Activated CD4-positive, alpha-beta T cell treated with anti-CD3 and anti-CD28 coated beads, Interleukin-2, amount 50 U/mL, for 16 hours (primary cell): Measurements from ENCODE around the gene OLFML1.

ENCODE experiments used
- DNase-seq: peaks from one replicate; pipeline ENCODE4 v3.0.0-alpha.2; 2020

Gene OLFML1

DNA sequence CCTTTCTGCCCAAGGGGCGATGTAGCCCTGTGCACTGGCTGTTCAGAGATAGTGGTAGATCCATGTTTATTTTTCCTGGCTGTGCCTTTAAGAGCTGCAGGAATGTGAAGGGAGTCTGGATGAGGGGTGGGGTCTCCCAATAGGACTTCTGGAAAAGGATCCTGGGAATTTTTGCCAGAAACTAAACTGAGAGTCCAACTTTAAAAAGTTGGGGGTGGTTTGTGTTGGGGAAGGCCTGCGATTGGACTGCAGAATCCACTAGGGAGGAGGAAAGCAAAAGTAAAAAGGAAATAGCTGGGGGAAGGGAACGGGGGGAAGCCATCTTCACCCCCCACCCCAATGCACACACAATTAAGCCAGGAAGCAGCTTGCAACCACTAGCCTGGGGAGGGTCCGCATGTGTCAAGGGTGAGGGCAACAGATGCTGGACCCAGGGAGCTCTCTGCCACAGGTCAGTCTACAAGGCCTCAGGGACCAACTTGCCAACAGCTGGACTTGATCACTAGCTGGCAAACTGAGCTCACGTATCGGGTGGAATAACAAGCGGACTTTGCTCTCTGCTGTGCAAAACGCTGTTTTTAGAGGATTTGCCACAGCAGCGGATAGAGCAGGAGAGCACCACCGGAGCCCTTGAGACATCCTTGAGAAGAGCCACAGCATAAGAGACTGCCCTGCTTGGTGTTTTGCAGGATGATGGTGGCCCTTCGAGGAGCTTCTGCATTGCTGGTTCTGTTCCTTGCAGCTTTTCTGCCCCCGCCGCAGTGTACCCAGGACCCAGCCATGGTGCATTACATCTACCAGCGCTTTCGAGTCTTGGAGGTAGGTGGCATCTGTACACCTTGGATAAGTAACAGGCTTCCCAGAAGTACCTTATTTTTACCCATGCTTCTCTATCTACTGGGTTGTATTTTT, at the start of gene OLFML1:
Gene OLFML1, plus strand, starts transcription at position 321 of the 912 bp plus-strand sequence. Its CDS starts 370 bp downstream, at position 691.
- DNase-seq, result no peak

DNA sequence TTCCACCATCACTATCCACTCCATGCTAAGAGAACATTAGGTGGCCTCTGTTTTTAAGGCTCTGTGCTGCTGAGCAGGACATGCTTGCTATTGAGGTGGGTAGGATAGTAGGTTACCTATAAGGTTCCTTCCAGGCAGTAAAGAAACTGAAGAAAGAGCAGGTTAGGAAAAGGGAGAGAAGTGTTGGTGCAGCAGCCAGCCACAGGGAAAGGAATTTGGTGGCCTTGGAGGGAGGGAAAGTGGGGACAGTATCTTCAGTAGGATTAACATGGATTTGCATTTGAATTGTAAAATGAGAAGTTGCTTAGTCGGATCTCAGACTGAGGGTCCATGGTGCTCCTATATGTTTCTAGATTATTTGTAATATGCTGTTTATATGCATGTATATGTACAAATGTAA, 49.2 kb upstream of the OLFML1 start:
- DNase-seq, result no peak

DNA sequence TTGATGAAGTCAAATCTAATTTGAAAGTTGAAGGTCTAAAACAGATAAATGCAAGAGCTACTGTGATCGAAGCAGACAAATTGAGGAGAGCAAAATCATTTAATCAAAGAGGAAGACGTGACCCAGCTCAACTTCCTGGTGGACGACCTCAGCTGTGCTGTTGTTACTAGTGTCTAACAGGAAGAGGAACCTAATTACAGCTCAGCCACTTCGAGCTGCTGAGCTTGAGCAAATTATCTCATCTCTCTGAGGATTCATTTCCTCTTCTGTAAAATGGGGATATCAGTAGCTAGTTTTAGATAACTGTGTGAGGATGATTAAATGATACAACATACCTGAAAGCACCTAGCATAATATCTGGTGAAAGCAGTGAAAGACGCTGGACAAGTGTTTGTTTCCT, 48.6 kb upstream of the OLFML1 start:
- DNase-seq, result peak; percentile 21

DNA sequence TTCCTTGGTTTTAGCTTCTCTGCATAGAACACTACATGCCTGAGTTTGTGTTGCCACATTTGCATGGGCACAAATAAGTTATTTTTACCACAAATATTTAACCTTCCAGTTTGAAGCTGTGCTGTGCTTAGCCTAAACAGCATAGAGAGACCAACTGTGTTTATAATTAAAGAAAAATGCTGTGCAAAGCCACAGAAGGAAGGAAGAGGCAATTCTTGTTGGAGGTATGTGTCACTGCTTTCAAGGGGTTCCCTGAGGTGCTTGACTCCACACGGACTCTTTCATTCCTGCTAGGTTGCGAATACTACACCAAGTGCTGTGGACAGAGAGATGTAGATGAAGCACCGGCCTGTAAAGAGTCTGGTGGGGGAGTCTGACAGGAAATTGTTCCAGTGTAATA, 47.6 kb upstream of the OLFML1 start:
- no peak for DNase-seq

DNA sequence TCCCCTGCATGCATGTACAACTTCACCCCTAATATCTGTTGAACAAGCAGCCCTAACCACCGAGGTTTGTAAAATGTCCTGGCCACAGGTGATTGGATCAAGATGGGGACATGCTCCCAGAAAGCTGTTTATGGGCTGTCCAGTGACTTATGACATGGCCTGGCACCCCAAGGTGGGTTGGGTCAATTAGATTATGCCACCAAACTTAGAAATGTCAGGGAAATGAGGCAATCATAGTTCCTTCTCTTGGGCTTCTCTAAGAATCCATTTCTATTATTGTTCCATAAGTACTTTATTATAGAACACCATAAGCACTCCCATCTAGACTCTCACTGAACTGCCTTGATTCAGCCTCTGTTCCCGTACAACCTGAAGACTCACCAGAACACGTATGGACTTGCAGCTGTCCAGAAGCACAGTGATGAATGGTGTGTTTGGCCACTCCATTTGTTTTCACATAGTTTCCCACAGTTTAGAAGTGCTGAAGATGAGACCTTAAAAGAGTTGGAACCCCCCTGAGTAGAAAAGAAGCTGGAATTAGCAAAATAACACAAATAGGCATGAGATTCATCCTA, 45.5 kb upstream of the OLFML1 start:
- DNase-seq, result no peak

DNA sequence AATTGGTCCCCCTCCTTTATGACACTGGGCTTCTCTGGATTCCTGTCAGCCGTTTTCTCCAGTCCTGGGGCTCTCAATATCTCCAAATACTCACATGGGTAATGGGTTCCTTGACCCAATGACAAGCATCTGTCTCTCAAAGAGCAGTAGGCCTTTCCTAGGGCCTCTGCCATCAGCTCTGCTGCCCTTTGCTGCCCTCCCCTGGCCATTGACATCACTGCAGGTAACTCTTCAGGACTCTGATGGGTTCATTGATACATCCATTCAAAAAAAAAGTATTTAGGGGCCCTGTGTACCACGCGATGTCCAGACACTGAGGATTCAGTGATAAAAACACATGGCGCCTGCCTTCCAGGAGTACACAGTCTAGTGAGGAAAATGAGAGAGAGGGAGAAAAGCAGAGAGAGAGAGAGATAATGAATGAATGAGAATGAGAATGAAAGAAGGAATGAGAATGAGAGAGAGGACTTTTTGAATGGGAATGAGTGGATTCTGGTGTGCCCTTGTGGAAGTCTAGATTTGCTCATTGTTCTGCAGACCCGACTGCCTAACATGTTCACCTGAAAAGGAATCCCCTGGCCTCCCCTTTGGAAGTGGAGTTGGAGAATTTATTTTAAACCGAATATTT, 42.6 kb upstream of the OLFML1 start:
- DNase-seq, result peak; percentile 70

DNA sequence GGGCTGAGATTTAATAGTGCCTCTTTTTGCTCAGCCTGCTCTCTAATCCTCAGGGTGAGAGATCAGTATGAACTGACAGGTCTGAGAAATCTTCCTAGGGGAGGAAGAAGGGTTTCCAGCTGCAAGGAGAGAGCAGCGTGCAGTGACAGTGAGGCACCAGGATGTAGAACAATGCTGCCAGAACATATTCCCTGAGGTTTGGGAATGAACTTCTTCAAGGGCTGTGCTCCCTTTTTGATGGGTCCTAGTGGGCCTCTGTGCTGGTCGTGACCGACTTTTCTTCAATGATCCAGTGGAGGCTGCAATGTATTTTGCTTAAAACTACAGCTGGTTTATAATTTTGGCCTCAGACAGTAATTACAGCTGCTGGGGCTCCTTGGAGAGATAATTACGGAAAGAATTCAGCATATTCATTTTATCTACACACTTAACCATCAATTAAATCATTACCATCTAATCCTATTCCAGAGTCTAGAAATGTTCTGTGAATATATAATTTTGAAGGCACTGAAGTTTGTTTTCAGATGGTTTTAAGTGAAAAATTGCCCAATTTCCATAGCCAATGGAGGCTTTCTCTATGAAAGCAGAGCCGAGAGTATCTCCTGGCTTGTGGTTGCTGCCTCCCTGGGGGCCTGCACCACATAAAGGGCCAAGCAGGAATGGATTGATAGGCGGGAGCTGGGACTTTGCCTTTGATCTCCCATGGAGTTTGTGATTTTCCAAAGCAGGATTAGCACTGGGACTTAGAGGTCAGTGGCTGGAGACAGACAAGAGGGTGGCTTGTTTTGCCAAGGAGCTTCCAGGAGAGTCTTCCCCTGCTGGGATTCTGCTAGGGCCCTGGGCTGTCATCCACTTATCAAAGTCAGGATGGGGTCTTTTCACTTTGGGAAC, 41.0 kb upstream of the OLFML1 start:
- DNase-seq, result no peak

DNA sequence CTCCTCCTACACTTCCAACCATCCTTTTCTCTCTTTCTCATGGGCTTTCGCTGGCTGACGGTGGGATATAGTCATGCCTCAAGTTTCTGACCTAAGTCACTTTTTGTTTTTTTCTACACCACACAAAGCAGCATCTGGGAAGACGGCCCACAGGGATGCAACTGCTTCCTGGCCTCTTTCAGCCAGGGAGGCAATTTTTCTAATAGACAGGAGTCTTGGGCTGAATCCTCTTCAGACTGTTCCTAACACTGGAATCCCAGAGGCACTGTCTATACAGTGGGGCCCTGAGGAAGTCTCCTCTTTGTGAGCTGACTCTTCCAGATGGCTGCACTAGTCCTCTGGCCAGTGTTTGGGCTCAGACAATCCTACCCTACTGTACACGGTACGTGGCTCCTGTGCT, 39.7 kb upstream of the OLFML1 start:
- no peak for DNase-seq

DNA sequence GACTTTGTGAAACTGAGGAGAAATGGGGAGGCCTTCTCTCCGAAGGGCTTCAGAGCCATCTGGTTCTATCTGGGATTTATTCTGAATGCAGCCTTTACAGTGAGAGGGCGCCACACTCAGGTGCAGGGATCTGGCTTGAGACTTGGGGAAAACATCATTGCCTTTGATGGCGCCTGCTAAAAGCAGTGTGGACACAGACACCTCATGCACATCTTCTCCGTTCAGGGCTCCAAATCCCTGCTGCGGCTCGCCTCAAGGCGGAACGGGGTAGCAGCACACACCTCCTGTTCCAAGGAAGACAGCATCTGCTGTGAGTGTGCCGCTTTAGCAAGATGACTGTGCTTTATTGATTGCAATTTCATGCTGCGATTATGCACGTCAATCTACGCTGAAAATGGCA, 37.1 kb upstream of the OLFML1 start:
- no peak for DNase-seq

DNA sequence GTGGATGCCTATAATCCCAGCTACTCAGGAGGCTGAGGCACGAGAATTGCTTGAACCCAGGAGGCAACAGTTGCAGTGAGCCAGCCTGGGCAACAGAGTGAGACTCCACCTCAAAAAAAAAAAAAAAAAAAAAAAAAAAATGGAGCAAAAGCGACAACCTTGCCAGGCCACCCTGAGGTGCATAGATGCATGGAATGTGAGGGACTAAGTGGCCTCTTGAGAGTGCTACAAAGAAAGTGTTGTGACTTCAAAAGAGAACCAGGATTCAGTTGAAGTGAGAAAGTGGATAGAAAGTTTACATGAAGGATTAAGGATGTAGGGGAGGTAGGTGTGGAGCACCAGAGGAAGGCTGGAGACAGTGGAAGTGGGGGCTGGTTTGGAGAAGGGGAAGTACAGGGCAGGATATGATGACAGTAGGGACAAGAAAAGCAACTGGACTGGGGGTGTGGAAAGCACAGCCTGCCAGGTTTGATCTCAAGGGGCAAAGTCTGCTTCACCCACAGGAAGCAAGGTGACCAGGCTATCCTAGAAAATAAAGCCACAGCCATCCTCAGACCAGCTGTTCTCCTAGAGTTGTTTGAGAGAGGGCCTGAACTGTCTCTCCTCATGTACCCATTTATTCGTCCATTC, 36.0 kb upstream of the OLFML1 start:
- no peak for DNase-seq

DNA sequence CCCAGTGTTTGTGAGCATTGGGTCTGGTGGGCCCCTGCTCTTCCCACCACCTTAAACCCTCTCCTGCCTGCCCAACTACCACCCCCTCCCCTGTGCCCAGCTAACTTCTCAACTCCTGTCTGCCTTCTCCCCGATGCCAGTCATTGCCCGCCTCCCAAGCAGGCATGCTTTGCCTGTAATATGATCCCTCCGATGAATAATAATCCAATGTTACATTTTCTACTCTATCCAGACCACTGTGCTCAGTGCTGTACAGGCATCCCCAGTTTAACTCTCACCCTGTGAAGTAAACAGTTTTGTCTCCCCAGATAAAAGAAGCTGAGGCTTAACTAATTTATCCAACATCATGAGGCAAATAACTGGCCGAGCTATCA, 35.5 kb upstream of the OLFML1 start:
- no peak for DNase-seq

DNA sequence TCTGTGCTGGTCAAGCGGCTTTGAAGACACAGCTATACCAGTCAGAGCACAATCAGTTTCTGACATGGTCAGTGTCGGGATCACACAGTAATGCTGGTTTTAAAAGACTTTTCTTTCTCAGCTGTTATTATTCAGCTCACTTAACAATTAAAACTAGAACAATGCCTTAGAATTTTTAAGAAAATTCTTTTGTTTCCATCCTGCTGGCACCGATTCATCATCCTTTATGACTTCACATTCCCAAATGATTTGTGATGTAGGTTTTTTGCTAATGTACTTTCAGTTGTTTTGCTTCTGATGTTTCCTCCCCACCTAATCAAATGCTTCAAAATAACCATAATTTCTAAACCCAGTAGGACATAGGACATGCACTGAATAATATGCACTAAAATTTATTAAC, 34.5 kb upstream of the OLFML1 start:
- no peak for DNase-seq

DNA sequence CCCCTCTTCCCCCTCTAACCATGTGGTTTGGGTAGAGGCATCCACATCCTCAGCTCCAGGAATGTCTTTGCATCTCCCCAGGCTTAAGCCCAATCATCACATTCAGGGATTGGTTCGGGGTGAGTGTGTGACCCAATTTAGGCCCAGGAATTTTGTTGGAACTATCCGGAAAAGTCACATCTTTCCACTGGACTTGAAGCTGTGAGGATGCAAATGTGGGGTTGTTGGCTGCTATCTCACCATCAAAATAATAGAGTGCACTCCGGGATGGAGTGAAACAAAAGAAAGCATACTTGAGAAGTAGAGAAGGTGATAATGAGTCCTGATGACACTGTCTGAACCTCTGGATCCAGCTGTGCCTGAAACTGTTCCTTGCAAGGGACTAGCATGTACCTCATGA, 33.8 kb upstream of the OLFML1 start:
- no peak for DNase-seq

DNA sequence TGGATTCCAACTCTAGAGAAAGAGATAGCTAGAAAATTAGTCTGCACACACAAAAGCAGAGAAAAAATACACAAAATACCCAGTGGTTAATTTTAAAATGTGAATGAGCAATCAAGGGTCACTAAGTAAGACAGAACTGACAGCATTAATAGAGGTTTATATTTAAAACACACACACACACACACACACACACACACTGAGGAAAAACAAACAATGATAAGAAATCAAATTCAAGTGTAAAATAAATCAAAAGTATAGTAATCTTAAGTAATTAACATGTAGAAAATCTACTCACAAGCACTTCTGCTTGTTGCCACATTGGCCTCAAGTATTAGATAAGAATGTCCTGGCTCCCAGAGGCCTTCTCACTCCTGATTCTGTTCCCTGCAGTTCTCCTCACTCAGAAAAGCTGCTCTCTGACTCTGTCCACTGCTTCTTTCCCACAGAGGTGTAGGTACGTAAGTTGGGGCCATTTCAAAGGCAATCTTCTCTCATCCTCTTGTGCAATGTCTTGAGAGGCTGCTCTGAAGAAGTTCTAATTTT, 33.3 kb upstream of the OLFML1 start:
- no peak for DNase-seq

DNA sequence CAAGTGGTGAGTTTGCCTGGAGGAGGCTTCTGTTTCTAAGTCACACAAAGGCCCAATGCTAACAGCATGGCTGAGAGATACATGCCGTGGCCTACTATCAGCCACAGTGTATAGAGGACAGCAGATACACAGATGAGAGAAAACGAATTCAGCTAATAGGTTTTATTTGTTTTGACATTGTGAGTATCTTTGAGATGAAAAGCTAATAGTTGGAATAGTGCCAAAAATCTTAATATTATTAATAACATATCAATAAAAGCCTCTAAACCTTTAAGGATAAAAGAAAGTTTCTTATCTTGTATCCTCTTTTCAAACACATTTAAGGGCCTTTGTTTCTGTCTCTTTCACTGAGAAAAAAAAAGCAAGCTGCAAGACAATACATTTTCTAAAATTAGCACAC, 30.5 kb upstream of the OLFML1 start:
- DNase-seq, result no peak

DNA sequence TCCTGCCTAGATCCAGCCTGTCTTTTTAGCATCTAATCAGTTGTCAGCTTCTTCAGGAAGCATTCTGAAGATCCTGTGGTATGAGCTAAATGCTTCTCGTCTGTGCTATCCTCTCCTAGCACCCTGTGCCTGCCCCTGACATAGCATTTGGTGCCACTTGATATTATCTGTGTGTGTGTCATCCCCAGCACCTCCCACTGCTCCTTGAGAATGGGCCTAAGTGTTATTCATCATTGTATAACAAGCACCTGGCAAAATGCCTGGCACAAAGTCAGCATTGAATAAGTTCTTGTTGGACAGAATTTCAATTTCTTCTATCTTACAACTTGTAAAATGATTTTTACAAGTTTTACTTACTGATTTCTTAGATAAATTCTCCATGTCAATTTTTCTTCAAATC, 28.1 kb upstream of the OLFML1 start:
- no peak for DNase-seq

DNA sequence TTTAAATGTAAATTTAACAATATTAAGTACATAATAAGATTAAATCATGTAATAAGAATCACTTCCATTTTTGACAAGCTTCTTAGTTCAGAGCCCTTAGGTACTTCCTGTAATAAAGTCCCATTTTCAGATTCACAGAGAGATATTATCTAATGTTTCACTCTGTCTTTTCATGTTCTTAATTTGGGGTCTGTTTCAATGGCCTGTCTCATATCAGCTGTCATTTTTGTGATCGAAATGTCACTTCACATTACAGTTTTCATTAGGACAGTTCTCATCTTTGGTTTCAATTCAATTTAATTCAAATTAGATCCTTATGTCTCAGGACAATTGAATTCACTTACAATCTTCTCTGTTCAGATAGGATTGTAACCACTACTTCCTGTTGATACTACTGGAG, 22.6 kb upstream of the OLFML1 start:
- DNase-seq, result no peak

DNA sequence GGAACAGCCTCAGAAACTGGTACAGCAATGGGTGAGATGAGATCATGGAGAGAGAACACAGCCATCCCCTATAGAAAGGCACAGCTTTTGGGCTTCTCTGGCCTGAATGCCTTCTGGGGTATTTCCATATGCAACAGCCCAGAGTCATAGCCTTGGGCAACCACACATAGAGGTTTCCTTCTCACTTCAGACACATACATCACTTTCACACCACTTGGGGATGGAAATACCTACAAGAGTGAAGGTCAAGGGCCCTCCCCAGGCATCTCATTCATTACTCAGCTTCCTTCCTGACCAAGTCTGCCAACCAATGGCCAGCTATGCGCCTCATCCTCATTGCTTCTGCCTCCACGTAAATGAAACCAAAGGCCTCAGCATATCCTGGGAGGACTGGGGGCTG, 17.7 kb upstream of the OLFML1 start:
- DNase-seq, result peak; percentile 1

DNA sequence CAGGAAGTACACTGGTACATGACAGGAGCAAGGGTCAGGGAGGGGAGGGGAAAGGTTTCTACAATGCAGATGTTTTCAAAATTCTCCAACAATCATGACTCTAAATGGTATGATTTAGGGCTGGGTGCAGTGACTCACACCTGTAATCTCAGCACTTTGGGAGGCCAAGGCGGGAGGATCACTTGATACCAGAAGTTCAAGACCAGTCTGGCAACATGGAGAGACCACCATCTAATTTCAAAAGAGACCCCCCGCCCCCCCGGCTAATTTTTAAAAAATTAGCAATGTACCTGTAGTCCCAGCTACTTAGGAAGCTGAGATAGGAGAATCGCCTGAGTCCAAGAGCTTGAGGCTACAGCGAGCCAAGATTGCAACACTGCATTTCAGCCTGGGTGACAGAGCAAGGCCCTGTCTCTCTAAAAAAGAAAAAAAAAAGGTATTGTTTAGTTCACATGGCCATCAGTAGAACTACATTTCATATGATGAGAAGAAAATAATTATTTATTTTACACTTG, 15.9 kb upstream of the OLFML1 start:
- DNase-seq, result no peak

DNA sequence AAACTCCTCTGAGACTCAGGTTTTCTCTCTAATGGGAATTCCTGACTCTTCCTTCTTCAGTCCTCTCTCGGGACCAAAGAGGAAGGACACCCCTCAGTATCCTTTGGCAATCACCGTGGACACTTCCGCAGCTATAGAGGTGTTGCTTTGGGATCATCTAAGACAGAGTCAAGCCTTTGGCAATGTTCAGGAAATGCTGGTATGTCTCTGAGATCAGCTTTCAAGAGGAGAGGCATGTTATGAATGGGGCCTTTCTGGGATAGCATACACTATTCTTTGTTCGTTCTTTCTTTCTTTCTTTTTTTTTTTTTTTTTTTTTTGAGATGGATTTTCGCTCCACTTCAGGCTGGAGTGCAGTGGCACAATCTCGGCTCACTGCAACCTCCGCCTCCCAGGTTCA, 14.2 kb upstream of the OLFML1 start:
- DNase-seq, result no peak

DNA sequence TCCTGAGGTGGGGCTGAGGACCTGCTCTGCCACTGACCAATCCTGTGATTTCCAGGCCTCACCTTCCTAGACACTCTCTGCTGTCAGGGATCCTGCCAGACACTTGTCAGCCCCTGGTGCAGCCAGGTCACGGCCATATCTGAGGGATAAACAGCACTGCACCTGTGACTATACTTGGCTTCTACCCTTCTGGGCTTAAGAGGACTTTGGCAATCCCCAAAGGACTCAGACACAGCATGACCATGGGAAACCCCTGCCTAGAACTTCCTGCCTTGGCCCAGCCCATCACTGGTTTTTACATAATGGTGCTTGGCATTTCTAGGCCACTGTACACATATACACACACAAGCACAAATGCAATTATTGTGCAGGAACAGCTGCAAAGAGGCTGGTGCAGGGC, 11.6 kb upstream of the OLFML1 start:
- no peak for DNase-seq

DNA sequence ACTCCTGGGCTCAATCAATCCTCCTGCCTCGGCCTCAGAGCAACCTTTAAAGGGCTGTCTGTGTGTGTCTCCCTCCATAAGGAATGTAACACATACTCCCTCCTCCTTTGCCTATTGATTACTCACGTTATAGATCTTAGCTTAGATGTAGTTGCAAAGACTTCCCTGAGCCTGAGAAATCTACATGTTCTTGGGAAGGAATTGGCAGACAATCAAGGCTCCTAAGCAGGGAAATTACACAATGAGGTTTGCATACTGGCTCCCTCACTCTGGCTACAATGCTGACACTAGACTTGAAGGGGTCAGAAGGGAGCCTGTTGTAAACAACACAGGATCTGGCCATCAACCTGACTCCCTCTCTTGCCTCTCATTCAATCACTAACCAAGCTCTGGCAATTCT, 5.2 kb upstream of the OLFML1 start:
- no peak for DNase-seq
